Measurements from ENCODE around the gene APOA4. TPM values are rescaled to one million over a fixed set of nuclear protein-coding genes. Genes with fewer than 3 reads are reported as not detected.
A peak's percentile ranks its signal among the peaks of the same experiment; 100 is the strongest.

Gene APOA4
- polyA plus RNA-seq, 3 donors, result not detected

DNA sequence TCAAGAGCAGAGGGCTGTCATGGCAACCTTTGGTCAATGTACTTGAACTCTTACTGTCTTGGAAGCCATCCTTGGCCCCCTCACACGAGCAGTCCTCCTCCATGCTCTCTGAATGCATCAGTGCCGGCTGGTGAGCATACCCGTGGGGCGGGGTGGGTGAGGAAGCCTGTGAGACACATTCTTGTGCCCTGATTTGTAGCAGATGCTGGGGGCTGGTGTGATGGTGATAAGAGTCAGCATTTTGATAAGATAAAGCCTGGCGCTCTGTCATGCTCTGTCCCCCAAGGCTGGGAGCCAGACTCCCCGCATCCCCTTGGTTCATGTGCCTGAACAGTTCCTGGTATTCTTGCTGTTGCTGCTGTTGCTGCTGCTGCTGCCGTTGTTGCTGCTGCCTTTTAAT lies 34.8 kb upstream of the APOA4 start:
- H3K4me3 ChIP-seq (replicated peaks in 1 of 3; ENCODE audit: low read depth in 2 of 3, low read length in 3 of 3), result no peak overlapping the region
- H4K20me1 ChIP-seq (ENCODE audit: insufficient read depth, low read length), result peaks cover 33% of the 10 kb centered on the region
- H3K27ac ChIP-seq (ENCODE audit: low read depth in 1 of 2, low read length in 2 of 2), result peak overlapping the region in 1 of 2 donors; percentile 22
- H3K27me3 ChIP-seq (ENCODE audit: control insufficient read depth in 2 of 2, insufficient read depth in 2 of 2, low read length in 2 of 2), result no peaks in the 10 kb centered on the region
- H3K4me3 Mint-ChIP-seq, result no peak overlapping the region
- DNase-seq, result no peak
- peaks cover 76 to 91% of the 10 kb centered on the region in 2 donors for H3K36me3 Mint-ChIP-seq
- TF ChIP-seq, protein P1, sequence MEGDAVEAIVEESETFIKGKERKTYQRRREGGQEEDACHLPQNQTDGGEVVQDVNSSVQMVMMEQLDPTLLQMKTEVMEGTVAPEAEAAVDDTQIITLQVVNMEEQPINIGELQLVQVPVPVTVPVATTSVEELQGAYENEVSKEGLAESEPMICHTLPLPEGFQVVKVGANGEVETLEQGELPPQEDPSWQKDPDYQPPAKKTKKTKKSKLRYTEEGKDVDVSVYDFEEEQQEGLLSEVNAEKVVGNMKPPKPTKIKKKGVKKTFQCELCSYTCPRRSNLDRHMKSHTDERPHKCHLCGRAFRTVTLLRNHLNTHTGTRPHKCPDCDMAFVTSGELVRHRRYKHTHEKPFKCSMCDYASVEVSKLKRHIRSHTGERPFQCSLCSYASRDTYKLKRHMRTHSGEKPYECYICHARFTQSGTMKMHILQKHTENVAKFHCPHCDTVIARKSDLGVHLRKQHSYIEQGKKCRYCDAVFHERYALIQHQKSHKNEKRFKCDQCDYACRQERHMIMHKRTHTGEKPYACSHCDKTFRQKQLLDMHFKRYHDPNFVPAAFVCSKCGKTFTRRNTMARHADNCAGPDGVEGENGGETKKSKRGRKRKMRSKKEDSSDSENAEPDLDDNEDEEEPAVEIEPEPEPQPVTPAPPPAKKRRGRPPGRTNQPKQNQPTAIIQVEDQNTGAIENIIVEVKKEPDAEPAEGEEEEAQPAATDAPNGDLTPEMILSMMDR (IDR thresholded peaks at IDR 0.05), result no peak
- H3K9ac ChIP-seq (ENCODE audit: insufficient read depth, low read length, poor library complexity, severe bottlenecking), result no peak overlapping the region
- H3K27ac Mint-ChIP-seq, result peak overlapping the region in 2 of 7 donors; percentile 26 to 30
- intact Hi-C loops (cut with micrococcal nuclease), result no loop called here
- H3K4me2 ChIP-seq (replicated peaks; ENCODE audit: extremely low read depth, low read length, poor library complexity, severe bottlenecking), result no peak overlapping the region
- H3K9me3 ChIP-seq (replicated peaks in 1 of 2; ENCODE audit: control insufficient read depth in 1 of 2, insufficient read depth in 1 of 2, low read length in 2 of 2), result no peaks in the 10 kb centered on the region
- H3K4me1 Mint-ChIP-seq, result peaks cover 22% of the 10 kb centered on the region
- peaks cover 7% of the 10 kb centered on the region for H3K79me2 ChIP-seq (ENCODE audit: insufficient read depth, low read length)
- H3K27me3 Mint-ChIP-seq (ENCODE audit: low read depth in 3 of 3), result no peaks in the 10 kb centered on the region
- 100% methylated on average over 6 of the region's 7 CpGs for WGBS (ENCODE audit: insufficient coverage)
- H2AFZ ChIP-seq (ENCODE audit: insufficient read depth, low read depth, low read length, poor library complexity, severe bottlenecking), result no peak overlapping the region
- peaks cover 68 to 82% of the 10 kb centered on the region in 2 donors for H3K36me3 ChIP-seq (replicated peaks in 1 of 2; ENCODE audit: control insufficient read depth in 1 of 2, insufficient read depth in 2 of 2, low read length in 2 of 2)
- H3K4me1 ChIP-seq (ENCODE audit: control insufficient read depth in 1 of 2, insufficient read depth in 2 of 2, low read length in 2 of 2), result peaks cover 17 to 27% of the 10 kb centered on the region in 2 donors
- no peaks in the 10 kb centered on the region for H3K9me3 Mint-ChIP-seq

DNA sequence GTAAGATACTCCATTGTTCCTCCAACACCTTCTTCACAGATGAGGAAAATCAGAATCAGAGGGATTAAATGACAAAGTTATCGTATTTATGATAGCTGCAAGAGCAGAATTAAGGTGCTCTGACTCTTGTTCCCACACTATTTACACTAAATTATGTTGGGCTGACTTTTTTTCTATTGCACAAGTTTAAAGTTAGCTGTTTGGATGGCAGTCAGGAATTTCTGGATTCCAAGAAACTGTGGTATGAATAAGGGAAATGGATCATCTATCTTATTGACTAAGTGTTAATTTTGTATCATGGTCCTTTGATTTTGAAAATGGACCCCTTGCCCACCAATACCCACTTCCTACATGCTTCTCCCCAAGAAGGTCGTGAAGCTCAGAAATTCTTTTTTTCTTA lies 34.2 kb upstream of the APOA4 start:
- no peak overlapping the region for H3K4me3 ChIP-seq (replicated peaks in 1 of 3; ENCODE audit: low read depth in 2 of 3, low read length in 3 of 3)
- Mint-ChIP-seq H3K27me3 (ENCODE audit: low read depth in 3 of 3) (no peaks in the 10 kb centered on the region), H3K27ac (peak overlapping the region in 1 of 7 donors; percentile 3), H3K4me1 (peaks cover 29% of the 10 kb centered on the region), H3K9me3 (no peaks in the 10 kb centered on the region), H3K36me3 (peaks cover 74 to 89% of the 10 kb centered on the region in 2 donors), H3K4me3 (no peak overlapping the region)
- no CpG with 5 or more reads among the region's 2 CpGs for WGBS (ENCODE audit: insufficient coverage)
- H3K79me2 ChIP-seq (ENCODE audit: insufficient read depth, low read length), result peaks cover 7% of the 10 kb centered on the region
- no peaks in the 10 kb centered on the region for H3K9me3 ChIP-seq (replicated peaks in 1 of 2; ENCODE audit: control insufficient read depth in 1 of 2, insufficient read depth in 1 of 2, low read length in 2 of 2)
- H3K36me3 ChIP-seq (replicated peaks in 1 of 2; ENCODE audit: control insufficient read depth in 1 of 2, insufficient read depth in 2 of 2, low read length in 2 of 2), result peaks cover 62 to 76% of the 10 kb centered on the region in 2 donors
- peaks cover 38% of the 10 kb centered on the region for H4K20me1 ChIP-seq (ENCODE audit: insufficient read depth, low read length)
- H3K9ac ChIP-seq (ENCODE audit: insufficient read depth, low read length, poor library complexity, severe bottlenecking), result no peak overlapping the region
- H3K4me1 ChIP-seq (ENCODE audit: control insufficient read depth in 1 of 2, insufficient read depth in 2 of 2, low read length in 2 of 2), result peaks cover 23 to 33% of the 10 kb centered on the region in 2 donors
- intact Hi-C loops (cut with micrococcal nuclease), result no loop called here
- TF ChIP-seq, protein P1 (IDR thresholded peaks at IDR 0.05), result no peak
- peak overlapping the region in 1 of 2 donors; percentile 22 for H3K27ac ChIP-seq (ENCODE audit: low read depth in 1 of 2, low read length in 2 of 2)
- no peak overlapping the region for H3K4me2 ChIP-seq (replicated peaks; ENCODE audit: extremely low read depth, low read length, poor library complexity, severe bottlenecking)
- no peak overlapping the region for H2AFZ ChIP-seq (ENCODE audit: insufficient read depth, low read depth, low read length, poor library complexity, severe bottlenecking)
- DNase-seq, result no peak
- no peaks in the 10 kb centered on the region for H3K27me3 ChIP-seq (ENCODE audit: control insufficient read depth in 2 of 2, insufficient read depth in 2 of 2, low read length in 2 of 2)

All from CD14-positive monocyte (primary cell).